Measurements from ENCODE around the gene MRPS34.
"Not testable (repeated sequence)": the region's sequence is repeated elsewhere in the genome, so short reads cannot be mapped to it uniquely, and the experiment has no call there.

MRPS34 gene

DNA sequence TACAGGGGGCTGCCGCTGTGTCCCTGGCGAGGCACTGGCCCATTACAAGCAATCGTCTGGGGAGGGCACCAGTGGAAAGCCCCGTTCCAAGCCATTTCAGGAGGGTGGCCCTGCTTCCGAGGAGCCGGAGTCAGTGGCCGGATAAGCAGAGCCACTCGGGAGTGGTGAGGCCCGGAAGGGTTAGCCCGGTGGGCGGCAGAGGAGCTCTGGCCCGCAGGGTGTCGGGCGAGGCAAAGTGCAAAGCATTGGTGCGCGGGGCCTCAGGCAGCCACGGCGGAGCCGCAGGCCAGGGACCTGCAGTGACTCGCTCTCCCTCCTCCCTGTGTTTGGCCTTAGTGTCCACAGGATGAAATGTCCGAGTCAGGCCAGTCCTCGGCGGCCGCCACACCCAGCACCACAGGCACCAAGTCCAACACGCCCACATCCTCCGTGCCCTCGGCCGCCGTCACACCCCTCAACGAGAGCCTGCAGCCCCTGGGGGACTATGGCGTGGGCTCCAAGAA, 26.2 kb downstream of the MRPS34 start:
- DNase-seq, result no peak

DNA sequence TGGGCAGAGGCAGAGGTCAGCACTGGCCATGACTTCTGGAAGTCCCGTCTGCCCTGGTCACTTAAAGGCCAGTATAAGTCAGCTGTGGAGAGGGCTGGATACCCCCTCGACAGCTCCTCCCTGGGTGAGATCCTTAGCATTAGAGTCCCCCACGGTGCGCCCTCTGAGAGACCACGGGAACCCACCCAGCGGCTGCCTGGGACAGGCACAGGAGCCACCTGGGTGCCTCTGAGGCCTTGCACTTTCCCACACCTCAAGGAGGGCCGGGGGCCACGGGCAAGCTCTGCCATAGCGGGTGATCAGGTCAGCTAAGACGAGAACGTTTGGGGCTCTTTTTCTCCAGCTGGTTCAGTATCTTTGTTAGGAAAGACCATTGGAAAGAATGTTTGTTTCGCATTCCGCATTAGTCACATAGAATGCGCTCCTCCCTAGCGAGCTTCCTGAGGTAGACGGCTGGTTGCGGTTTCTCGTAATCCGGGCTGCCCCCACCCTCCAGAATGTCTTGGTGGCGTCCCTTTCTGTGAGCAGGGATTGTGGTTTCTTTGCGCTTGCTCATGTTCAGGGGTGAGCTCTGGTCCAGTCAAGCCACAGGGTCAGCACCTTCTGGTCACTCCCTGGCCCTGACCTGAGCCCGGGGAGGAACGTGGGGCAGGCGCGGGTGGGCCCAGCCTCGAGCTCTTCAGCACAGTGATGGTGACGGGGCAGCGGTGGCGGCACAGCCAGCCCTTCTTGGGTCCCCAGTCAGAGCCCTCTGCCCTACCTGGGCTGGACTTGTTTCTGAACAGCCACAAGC, 26.8 kb downstream of the MRPS34 start:
- DNase-seq, result no peak

DNA sequence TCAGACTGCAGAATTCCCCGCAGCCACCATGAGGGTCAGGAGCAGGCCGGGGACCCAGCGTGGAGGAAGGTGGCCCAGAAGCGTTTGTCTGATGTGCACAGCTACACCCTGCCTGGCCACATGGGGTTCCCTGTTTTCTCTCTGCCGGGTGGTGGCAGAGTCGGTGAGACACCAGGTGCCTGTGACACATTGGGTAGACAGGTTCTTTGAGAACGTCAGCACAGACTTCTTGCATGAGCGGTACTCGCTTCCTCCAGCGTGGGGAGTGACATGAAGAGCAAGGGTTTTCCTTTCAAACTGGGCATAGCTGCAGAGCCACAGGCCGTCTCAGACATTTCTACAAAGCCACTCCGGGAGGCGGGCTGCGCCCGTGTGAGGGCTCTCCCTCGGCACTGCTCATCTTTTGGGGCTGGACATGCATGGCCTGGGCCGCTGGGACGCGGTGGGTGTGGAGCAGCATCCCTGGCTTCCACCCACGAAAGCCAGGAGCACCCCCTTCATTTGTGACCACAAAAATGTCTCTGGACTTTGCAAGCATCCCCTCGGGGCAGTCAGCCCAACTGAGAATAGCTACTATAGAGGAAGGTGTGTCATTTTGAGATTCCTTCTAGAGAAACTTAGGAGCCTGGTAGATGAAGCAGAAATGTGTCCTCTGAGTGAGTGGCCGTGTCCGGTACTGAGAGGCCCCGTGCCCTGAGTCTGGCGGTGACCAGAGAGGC, 27.6 kb downstream of the MRPS34 start:
- DNase-seq, result no peak

DNA sequence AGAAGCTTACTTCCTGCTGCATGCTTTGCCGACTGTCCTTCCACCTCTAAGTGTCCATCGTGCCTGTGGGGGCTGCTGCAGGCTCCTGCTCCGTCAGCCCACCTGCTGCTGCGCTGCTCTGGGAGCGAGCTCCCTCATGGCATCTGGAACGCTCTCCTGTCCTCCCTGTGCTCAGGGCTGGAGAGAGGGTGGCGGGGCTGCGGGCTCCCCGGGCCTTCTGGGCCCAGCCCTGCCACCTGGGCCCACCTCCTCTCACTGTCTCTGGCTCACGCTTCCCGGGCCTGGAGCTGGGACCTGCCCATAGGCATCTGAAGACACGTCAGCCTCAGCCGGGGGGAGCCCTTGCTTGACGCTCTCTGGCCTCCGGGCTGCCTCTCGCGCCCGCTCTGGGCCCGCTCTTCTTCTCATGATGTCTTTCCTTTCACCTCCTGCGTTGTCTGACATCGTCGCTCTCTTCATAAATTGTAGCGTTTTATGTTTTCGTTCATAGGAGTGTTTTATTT, 28.5 kb downstream of the MRPS34 start:
- DNase-seq, result no peak

DNA sequence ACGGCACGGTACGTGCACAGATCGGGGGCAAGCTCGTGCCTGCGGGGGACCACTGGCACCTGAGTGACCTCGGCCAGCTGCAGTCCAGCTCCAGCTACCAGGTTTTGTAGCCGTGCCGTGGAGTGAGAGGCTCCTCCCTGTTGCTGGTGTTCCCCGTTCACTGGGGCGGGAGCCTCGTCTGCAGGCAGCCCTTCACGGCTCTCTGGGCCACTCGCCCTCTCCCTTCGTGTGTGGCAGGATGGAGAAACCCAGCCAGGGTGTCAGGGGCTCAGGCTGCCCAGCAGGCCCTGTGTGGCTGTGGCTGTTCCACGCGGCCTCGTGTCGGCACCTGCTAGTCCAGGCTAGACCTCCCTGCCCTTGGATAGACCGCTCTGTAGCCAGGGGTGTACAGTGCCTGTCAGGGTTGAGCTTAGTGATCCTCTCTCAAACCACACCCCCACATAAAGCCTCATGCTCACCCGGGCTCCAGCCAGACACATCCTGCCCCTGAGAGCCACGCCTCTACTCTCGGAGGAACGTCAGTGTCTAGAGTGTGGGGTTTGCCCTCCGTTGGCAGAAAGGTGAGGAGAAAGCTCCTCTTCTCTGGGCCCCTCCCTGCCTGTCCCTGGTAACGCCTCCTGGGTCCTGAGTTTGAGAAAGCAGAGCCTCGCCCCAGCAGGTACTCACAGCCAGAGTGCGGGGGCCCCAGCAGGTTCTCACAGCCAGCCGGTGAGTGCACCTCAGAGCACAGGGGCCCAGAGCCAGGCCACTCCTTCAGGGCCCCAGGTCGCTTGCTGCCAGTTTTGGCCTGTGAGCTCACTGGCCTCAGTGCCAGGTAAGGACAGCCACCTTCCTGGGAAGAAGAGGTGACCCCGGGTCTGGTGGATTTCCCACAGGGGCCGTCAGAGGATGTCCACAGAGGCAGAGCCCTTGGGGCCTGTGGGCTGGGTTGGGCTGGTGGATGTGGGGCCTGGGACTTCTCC, 29.3 kb downstream of the MRPS34 start:
- DNase-seq, result no peak

DNA sequence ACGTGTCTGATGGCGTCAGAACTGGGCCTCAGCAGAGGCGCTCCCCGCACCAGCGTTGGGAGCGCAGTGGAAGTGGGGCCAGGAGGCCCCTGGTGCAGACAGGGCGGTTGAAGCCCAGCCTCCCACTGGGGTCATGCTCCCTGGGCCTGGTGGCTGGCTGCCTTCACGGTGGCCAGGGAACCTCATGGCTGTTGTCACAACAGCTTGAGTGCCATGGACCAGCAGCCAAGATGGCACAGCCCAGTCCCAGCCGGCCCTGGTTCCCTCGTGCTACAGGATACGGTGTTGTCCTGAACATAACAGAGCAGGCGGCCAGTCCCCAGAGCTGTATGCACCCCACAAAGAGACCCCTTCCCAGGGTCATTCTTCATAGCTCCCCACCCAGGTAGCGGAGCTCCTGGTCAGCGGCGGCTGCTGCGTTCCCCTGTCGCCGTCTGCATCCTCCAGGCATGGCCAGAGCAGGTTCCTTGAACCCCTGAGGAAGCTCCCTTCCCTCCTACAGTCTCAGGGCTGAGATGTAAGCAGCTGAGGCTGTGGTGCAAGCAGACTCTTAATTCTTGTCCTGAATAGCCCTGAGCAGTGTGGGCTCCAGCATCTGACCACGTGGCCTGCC, 31.3 kb downstream of the MRPS34 start:
- no peak for DNase-seq

DNA sequence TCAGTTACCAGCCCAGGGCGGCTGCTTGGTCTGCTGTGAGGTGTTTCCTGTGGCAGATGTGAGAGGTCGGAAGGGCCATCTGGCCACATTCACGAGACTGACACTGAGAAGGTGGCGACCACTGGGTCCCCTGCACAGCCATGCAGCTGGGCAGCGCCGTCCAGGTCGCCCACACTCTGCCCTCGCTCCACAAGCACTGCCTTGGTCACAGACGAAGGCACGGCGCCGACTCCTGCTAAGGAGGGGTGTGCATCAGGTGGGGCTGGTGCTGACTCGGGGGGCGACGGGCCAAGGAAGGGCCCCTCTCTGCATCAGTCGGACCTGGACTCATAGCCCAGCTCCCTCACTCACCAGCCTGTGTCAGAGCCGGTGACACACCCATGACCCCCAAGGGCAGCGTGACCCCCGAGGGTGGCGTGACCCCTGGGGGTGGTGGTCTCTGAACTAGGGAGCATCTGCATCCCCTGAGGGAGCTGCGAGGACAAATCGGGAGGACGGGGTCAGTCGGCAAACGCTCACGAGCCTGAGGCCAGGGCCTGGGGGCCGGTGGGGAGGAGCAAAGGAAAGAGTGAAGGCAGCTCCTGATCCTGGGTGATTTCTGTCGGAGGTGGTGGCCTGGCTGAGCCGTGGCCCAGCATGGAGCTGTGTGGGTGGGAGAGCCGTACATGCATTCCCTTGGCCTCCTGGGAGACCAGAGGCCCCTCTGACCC, 32.0 kb downstream of the MRPS34 start:
- no peak for DNase-seq

DNA sequence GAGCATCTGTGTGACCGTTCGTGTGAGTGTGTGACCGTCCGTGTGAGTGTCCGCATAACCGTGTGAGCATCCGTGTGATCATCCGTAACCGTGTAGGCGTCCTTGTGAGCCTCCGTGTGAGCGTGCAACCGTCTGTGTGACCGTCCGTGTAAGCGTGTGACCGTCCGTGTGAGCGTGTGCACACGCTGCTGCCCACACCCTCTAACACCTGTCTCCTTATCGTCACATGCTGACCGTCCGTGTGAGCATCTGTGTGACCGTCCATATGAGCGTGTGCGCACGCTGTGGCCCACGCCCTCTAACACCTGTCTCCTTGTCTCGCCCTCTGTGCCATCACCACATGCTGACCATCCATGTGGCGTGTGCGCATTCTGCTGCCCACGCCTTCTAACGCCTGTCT, 32.7 kb downstream of the MRPS34 start:
- DNase-seq, result no peak

DNA sequence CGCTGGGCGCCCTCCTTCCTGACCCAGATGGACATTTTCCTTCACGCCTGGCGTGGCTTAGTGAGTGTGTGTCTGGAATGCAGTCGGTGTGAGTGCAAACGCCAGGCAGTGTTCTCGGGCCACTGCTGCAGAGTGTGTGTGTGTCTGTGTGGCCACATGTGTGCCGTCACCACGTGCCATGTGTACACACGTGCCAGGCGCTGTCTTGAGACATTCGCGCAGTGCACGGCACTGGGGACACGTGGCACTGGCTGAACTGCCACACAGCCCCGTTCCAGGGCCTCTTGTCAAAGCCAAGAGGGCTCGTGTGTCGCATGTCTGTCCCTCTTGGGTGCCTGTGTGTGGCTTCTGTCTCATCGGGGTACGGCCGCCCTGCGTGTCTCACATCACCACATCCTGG, 38.1 kb downstream of the MRPS34 start:
- no peak for DNase-seq

DNA sequence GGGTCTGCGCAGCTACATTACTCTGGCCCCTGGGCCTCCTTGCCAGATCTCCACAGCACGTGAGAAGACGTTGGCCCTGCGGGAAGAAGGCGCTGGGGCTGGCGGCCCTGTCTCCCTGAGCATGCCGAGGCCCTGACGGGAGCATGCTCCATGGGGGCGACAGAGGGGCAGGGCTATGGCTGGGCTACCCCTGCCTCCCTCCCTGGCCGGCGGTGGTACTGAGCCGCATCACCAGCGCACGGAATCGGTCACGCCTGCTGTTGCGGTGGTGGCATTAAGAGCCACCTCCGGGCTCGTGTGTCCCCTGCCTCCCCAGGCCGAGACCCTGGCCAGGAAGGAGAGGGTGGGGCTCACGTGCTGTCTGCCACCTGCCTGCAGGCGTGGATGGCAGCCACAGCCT, 38.8 kb downstream of the MRPS34 start:
- no peak for DNase-seq

DNA sequence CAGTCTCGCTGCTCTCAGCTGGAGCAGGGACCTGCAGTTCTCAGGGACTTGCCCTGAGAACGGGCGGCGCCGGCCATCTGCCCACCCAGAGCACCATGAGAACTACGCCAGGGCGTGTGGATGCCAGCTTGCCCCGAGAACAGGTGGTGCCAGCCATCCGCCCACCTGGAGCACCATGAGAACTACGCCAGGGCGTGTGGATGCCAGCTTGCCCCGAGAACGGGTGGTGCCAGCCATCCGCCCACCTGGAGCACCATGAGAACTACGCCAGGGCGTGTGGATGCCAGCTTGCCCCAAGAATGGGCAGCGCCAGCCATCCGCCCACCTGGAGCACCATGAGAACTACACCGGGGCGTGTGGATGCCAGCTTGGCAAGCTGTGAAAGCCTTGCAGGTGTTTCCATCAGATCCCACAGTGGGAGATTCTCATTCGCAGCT, 40.4 kb downstream of the MRPS34 start:
- DNase-seq, result not testable (repeated sequence)

DNA sequence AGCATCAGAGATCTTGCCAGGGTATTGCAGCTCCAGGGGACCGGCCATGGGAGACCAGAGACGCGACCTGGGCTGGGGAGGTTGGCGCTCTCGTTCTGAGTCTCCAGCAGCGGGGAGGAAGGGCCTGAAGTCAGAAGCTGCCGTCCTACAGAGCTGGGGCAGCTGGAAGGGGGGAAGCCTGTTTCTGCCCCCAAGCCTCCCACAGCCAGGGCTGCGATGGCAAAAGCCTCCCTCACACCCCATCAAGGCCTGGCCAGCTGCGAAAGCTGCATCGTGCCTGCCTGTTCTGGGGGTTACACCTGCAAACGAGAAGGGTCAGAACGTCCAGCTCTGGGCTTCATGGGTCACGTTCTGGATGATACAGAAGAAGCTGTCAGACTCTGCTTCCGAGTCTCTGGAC, 40.9 kb downstream of the MRPS34 start:
- DNase-seq, result no peak

DNA sequence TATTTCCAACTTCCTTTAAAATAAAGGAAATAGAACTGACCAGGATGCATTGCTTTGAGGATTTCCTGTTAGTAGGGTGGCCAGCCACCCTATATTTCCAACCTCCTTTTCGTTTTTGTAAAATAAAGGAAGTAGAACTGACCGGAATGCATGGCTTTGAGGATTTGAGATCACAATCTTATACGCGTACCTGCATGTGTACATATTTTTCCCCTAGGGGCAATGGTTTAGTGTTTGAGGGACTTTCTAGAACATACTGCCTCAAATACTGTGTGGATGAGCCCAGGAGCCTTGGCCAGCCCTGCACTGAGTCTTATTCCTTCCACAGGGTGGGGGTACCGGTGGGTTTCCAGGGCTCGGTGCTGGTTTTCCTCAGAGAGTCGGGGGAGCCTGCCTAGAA, 41.3 kb downstream of the MRPS34 start:
- no peak for DNase-seq

DNA sequence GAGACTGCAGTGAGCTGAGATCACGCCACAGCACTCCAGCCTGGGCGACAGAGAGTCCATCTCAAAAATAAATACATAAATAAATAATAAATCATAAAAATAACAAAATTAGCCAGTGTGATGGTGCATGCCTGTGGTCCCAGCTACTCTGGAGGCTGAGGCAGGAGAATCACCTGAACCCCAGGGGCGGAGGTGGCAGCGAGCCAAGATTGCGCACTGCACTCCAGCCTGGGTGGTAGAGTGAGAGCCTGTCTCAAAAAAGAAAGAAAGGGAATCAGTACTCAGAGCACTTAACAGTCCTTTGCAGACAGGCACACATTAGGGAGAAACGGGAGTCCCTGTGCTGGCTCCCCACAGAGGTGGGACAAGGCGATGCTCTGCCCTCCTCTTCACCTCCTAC, 41.9 kb downstream of the MRPS34 start:
- no peak for DNase-seq

DNA sequence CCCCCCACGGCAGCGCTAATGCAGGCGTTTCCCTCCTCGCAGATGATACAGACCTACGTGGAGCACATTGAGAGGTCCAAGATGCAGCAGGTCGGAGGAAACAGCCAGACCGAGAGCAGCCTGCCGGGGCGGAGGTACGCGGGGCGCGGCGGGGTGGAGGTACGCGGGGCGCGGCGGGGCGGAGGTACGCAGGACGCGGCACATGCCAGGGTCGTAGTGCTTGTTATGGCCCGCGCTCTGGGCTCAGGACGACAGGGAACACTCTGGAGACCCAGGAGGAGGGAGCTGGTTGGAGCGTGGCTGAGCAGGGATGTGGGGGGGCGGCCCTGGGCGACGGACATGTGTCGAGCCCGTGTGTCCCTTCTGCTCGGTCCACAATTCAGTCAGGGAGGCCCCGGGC, 43.5 kb downstream of the MRPS34 start:
- DNase-seq, result no peak

DNA sequence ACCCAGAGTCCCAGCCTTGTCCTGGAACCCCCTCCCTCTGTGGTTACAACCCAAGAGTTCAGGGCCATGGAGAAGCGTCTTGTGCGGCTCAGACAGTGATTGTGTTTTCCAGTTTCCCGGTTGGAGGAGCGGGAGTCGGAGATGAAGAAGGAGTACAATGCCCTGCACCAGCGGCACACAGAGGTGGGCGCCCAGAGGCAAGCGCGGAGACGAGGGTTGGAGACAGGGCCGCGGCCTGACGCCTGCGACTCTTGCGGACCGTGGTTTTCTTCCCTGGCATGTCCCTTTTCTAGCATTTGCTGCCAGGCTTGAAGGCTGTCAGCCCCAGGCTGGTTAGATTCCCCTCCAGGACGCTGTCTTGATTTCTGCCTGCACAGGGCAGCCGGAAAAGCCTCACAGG, 43.9 kb downstream of the MRPS34 start:
- DNase-seq, result no peak

DNA sequence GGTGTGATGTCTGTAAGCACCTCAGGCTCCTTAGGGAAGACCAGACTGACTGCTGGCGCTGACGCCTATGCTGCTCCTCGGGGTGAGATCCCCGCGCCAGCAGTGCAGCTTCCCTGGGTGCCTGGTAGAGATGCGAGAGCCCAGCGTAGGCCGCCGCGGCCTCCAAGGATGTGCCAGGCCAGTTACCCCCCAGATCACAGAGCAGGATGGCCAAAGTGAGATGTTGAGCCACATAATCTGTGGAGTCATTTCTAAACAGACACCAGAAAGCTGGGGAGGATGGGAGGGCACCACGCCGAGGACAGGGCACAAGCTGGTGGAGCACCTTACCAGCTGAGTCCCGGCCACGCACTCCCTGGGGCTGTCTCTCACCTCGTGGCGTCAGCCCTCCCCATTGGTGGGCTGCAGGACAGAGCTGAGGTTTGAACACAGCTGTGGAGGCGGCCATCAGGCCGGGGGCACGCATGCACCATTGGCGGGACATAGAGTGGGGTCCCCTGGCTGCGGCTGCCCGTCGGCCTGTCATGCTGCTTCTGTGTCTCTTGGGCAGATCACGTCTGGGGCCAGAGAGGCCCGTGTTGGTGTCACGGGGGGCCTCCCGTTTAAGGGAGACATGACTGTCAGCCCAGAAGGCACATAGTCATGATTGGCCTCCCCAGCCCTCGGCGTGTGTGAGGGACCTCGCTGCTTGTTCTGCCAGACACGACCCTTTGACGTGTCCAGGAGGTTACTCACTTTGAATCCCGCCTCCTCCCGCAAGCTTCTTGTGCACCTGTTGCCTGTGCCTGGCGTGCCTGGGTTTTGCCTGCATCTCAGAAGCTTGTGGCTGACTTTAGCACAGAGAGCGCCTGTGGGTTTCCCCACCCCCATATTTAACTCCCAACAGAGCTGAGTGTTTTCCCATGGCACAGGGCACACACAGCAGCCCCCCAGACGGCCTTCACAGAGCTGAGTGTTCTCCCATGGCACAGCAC, 45.0 kb downstream of the MRPS34 start:
- DNase-seq, result no peak

DNA sequence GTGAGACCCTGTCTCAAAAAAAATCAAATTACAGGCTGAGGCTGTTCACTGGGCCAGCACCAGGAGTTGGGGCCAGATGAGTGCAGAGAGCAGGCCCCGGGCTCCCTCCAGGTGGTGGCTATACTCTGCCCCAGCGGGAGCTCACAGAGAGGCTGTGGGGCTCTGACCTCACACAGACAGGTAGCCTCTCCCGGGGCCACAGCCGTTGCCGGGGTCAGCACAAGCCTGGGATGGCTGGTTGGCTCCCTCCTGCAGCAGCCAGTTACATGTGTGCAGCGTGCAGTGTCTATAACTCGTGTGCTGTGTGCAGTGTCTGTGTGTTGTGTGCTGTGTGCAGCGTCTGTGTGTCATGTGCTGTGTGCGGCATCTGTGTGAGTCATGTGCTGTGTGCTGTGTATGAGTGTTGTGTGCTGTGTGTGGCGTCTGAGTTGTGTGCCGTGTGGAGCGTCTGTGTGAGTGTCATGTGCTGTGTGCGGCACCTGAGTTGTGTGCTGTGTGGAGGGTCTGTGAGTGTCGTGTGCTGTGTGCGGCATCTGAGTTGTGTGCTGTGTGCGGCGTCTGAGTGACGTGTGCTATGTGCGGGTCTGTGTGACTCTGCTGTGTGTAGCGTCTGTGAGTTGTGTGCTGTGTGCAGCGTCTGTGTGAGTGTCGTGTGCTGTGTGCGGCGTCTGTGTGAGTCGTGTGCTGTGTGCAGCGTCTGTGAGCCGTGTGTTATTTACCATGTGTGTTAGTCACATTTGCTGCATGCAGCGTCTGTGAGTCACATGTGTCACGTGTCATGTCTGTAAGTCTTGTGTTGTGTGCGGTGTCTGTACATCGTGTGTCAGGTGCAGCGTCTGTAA, 46.1 kb downstream of the MRPS34 start:
- DNase-seq, result no peak

DNA sequence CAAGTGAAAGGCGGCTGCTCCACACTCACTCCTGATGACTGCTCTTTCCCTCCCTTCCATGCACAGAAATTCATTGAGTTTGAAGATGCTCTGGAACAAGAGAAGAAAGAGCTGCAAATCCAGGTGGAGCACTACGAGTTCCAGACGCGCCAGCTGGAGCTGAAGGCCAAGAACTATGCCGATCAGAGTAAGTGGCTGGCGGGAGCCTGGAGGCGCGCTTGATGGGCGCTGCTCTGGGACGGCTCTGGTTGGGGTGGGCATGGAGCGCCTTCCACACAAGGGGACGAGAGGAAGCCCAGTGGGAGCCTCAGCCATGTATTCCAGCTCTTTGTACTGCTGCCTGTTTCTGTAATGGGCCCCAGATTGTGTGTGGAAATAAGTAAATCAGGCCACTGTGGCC, 48.4 kb downstream of the MRPS34 start:
- DNase-seq, result no peak
